ENCODE data around the gene ITGA2.

Gene ITGA2

DNA sequence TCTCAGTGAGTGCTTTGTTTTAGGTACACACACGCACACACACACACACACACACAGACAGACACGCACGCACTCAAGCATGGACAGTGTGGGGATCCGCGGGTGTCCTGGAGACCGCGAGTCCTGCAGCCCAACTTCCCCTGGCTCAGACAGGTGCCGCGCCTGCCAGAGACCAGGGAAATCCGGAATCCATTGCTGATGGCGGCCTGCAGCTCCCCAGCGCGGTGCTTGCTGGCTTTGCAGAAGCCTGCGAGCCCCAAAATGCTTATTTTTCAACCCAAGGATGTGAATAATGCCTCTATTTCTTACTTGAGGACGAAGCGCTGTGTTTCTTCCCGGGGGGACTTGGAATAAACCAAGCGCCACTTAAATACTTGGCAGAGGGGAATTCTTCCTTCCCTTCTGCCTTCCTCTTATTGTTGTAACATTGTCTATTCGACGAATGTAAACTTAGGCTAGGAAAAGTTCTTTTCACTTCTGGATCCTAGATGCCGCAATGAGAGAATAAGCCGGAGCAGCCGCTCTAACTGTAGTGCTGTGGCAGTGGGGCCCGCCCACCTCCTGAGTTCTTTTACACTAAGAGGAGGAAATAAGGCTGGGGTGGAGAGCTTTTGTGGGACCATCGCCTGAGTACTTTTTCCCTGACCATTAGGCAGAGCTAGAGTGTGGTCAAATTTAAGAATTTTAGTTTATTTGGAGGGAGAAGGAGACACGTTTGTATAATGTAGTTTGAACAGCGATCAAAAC, 802 bp downstream of the ITGA2 start:
- no peak for DNase-seq

DNA sequence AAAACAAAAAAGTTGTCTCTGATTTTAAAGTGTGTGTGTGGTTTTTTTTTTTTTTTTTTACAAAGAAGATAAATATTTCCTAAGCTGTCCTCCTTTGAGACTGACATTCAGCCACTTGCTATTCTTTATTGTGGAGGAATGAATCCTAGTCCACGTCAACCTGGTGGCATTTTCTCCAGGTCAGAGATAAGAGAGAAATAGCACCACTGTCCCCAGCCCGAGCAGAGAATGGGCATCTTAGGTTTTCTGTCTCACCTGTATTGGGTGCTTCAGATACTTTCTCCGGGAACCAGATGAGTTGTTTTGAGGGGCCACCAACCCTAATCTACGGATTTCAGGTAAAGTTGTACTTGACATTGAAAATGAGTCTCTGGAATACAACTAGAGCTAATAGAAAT, 1.4 kb downstream of the ITGA2 start:
- DNase-seq = no peak

DNA sequence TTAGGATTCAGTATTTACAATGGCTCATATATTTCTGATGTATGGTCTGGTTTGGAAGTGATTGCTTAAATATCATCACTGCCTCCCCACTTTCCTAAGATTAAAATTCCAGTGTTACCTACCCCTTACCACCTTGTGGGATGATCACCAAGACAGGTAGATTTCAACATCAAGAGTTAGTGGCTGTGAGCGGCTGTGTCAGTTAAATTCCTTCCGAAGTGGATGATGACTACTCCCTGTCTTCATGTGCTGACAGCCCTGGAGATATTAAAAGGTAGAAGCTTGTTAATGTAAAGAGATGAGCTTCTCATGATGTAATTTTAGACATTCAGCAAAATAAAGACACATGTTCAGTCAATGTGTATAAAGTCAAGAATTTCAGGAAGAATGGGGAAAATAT, 4.2 kb downstream of the ITGA2 start:
- no peak for DNase-seq

DNA sequence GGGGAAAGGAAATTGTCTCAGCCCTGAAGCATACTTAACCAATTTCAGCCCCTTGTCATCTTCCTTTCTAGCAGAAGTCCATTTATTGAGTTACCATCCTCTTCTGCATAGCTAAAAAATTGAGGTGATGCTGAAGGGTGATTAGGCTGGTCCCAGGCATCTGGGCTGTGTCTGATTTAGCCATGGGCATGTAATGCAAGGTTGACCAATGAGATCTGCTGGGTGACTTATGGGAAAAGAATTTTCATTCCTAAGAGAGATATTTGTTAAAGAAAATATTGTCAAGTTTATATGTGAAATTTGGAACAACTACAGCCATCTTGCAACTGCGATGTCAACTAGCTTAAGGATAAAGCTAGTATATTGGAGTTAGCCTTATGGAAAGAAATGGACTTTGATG, 5.1 kb downstream of the ITGA2 start:
- no peak for DNase-seq

DNA sequence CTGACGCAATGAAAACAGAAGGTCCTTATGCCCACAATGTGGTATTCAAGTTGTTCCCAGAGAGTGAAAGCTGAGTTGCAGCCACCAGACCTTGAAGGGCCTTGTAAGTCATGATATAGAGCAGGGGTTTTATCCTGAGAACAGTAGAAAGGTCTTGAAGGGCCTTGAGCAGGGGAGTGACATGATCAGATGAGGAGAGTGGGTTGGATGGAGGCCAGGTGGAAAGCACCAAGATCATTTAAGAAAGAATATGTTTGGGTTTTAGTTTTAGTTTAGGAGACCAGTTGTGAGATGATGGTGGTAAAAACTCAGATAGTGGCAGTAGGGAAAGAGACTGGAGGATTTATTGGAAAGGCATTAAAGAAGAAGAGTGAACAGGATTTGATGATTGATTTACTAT, 5.9 kb downstream of the ITGA2 start:
- no peak for DNase-seq

DNA sequence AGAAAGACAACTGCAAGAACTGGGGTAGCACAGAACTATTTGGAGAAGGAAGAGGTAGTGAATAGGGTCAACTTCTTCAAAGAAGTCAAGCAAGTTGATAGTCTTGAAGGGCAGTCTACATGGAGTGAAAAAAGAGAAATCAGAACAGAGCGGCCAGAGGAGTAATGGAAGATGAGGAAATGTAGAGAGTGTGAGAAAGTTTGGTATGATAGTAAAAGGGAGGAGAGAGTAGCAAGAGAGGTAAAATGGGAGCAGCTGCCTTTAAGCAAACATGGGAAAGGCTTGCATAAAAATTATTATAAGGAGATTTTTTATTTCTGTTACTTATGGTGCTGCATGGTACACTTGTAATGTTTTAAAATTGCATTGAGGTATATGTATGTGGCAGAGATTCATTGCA, 6.8 kb downstream of the ITGA2 start:
- DNase-seq = no peak

DNA sequence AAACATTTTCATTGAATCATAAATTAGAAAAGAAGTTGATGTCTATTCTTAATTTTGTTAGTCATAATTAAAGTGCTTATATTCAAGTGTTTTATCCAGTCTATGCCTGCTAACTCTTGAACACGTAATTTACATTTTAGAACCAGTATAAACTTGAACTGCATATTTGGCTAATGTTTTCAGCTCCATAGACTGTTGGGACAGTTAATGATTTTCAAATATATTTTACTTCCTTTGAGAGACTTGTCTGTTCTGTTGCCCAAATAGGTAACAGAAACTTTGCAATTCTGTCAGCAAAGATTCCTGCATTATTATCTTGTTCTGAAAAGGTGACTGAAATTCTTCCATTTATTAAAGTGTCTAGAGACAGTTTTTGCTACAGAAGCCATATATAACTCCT, 7.8 kb downstream of the ITGA2 start:
- no peak for DNase-seq

DNA sequence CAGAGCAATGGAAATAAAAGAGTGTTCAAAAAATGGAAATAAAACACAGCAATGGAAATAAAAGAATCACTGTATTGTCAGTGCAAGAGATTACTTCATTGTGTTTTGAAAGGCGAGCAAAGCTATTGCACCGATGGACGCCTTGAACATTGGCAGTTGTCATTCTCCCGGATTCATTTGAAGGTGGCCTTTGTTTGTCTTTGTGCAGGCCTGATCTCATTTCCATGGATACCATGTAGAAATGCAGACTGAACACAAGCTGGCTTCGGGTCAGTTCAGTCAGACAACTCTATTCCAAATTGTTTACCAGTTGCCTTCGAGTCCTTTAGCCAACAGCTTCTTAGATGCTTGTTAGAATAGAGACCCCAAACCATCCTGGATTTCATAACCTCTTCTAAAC, 8.3 kb downstream of the ITGA2 start:
- DNase-seq = no peak

DNA sequence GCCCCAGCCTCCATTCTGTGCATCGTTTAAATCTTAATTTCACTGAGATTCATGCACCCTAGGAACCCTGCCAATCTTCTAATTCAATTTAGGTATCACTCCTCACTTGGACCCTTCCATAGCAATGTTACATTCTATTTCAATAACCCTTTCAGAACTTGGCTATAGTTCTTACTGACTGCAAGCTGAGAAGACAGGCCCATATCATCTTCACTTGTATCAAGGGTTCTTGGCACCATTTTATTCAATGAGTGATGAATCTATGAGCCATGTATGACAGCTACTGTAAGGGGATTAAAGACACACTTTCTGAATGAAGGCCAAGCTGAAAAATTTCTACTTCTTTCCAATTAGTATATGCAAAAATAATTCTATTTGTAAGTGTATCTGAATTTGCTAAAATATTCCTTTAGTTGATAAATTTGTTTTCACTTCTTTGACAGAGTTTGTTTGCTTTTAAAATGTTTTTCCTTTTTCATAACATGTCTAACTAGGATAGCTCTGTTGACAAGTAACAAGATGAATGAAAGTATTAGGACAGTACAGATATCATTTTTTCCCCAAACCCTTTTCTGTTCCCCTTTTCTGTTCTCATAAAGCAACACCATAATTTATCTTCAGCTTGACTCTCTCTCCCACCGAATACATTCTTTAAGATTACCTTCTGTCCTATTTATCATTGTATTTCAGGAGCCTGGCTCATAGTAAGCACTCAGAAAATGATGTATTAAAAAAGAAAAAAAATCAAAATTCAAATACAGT, 9.6 kb downstream of the ITGA2 start:
- no peak for DNase-seq

DNA sequence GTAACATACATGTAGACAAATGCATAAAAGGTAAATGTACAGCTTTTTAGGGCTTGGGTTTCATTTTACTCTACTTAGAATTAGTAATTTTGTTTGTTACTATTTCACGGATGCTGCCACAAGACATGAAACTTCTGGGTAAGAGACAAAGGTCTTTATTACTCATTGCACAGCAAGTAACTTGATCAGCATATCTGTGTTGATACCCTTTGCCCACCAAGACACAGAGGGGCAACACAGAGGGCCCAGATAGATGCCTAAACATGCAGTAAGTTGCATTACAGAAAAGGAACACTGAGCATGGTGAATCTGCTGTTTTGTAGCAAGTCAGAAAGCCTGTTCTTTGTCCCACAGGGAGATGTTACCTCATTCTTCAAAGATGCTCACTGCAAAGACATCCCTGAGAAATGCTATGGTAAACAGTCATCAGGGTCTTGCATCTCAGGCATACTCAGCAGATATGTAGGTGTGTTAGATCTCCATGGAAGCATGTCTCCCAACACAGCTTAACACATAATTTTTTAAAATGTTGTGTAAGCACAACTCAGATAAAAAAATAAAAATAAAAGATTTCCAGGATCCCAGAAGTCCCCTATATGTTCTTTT, 10.3 kb downstream of the ITGA2 start:
- DNase-seq = no peak

DNA sequence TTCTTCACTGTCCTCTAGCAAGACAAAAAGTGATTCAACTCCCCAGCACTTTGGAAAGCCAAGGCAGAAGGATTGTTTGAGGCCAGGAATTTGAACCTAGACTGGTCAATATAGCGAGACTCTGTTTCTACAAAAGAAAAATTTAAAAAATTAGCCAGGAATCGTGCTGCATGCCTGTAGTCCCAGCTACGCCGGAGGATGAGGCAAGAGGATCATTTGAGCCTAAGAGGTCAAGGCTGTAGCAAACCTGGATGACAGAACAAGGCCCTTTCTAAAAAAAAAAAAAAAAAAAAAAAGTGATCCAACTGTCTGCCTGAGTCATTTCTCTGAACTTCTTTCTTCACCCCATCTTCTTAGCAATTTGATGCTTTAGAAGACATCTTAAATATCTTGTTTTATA, 12.4 kb downstream of the ITGA2 start:
- DNase-seq = no peak

DNA sequence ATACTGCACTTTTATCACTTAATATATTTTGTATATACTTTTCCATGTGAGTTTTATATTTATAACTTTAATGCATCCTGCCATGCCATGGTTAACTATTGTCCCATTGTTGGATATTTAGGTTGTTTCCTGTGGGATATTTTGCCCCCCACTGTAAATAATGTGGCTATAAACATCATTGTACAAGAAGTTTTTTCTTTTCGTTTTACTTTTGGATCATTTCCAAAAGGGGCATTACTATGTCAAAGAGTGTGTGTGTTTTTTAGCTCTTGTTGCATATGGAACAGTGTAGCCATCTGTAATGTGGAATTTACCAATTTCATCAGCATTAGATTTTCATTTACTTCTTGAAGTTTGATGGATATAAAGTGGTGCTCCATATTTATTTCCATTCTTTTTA, 13.3 kb downstream of the ITGA2 start:
- DNase-seq = no peak

DNA sequence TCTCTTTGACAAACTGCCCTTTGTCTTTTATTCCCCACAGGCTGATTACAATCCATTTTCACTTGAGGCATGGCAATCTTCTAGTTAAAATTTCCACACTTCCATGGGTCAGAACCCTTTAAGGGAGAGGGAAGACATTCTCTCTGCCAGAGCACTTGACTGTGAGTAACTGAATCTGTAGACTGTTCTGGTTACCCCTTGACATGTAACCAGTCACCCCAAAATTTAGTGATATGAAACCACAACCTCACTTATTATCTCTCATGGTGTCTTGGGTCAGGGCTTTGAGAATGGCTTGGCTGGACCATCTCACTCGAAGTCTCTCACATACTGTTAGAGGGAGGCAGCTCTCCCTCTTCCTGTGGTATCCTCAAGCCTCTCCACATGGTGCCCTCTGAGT, 14.0 kb downstream of the ITGA2 start:
- no peak for DNase-seq

DNA sequence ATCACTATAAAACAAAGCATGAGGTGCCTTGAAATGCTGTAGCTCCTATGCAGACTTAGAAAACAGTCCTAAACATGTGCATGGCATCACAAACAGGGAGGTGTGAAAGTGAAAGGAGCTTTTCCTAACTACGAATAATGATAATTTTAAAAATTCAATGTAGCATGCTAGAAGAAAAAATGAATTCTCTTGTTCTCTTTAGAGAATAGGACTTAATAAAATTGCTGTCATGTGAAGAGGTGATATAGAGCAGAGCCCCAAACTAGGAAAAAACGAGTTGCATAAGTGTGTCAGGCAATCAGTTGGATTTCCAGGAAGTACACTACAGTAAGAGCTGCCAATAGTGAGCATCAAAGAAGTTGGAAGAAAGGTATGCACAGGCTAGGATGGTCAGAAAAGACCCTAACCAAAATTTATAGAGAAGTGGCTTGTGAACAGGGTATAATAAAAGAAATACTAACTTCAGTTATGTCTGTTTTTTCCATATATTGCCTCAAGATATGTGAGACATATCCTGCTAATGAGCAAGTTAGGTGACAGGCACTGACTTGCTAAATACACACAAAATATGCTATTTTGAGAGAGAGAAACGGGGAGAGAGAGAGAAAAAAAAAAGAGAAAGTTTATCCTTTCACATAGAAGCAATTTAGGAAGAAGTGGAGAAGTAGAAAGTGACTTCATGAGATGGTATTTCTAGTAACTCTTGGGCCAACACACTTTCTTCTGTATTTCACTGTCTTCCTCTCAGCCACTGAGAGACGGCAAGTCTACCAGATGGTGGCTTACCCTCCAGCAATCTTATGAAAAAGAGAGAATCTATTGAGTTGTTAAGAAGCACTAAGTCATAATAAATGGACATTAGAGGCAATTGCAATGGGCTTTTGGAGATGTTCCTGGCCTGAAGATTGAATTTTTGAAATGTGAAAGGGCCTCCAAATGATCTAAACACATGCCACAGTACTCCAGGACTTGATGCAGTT, 18.0 kb downstream of the ITGA2 start:
- DNase-seq = no peak

DNA sequence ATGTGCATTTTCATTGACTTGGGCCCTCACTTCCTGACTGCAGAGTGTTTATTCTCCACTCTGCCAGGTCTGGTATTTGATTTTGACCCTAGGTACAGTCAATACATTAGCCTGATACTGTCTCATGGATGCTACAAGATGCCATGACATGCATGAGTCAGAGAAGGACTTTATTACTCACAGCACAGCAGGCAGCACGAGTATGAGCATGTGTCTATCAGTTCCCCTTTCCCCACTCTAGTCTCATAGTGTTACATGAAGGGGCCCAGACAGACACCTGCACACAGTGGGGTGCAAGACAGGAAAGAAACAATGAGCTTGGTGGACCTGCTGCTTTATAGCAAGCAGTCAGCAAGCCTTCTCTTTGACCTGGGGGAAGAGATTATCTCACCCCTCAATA, 19.6 kb downstream of the ITGA2 start:
- DNase-seq = no peak

DNA sequence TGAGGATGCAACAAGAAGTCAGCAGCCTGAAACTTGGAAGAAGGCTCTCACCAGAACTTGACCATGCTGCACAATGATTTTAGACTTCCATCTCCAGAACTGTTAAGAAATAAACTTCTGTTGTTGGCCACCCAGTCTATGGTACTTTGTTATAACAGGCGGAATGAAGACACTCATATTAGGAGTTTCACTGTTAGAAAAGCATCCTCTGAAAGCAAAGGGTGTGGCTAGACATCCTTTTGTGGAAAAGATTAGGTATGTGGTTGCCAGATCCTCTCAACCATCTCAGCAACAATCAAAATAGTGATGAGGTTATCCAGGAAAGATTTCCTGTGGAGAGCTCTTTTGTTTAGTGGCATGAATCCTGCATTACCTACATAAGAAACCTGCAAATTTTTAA, 20.7 kb downstream of the ITGA2 start:
- DNase-seq = no peak

DNA sequence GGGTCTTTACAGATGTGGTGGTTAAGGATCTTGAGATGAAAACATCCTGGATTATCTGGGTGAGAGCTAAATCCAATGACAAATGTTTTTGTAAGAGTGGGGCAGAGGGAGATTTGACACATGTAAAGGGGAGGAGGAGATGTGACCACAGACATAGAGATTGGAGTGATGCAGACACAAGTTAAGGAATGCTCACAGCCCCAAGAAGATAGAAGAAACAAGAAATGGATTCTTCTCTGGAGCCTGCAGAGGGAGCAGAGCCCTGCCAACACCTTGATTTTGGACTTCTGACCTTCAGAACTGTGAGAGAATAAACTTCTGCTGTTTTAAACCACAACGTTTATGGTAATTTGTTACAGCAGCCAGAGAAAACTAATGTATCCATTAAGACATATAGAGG, 21.7 kb downstream of the ITGA2 start:
- no peak for DNase-seq

DNA sequence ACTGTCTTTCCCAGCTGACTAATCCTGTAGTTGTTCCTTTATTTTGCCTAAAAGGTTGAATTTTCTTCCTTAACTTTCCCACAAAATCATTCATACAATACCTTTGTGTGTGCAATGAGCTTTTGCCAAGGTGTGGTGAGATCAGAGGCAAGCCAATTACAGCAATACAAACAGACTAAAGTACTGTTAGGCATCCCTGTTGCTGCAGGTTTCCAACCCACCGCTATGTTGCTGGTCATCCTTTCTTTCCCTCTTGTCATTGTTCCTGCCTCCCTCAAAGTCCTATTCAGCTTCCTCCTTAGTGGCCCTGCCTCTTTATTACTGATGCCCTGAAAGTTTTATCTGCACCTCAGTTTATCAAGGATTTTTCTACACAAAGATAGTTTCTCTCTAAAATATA, 22.1 kb downstream of the ITGA2 start:
- no peak for DNase-seq

DNA sequence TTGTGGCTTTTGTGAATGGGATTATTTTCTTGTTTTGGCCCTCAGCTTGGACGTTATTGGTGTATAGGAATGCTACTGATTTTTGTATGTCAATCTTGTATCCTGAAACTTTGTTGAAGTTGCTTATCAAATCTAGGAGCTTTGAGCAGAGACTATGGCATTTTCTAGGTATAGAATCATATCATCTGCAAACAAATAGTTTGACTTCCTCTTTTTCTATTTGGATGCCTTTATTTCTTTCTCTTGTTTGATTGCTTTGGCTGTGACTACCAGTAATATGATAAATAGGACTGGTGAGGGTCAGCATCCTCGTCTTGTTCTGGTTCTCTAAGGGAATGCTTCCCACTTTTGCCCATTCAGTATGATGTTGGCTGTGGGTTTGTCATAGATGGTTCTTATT, 24.7 kb downstream of the ITGA2 start:
- DNase-seq = no peak

DNA sequence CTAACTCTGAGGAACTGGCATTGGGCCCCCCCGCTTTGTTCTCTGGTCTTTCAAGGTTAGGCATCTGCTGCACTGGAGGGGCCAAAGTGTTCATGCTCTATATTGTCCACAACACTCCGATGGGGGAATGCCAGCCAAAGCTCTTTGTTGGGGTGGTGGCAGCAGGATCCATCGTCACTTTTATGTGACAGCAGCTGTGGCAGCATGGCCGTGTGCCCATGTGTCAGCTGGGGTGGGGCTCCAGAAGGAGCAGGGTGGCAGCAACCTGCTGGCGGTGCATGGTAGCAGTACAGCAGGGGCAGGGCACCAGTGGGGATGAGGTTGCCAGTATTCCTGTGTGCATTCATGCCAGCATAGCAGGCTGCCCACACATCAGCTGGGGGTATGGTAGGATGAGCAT, 28.2 kb downstream of the ITGA2 start:
- no peak for DNase-seq

DNA sequence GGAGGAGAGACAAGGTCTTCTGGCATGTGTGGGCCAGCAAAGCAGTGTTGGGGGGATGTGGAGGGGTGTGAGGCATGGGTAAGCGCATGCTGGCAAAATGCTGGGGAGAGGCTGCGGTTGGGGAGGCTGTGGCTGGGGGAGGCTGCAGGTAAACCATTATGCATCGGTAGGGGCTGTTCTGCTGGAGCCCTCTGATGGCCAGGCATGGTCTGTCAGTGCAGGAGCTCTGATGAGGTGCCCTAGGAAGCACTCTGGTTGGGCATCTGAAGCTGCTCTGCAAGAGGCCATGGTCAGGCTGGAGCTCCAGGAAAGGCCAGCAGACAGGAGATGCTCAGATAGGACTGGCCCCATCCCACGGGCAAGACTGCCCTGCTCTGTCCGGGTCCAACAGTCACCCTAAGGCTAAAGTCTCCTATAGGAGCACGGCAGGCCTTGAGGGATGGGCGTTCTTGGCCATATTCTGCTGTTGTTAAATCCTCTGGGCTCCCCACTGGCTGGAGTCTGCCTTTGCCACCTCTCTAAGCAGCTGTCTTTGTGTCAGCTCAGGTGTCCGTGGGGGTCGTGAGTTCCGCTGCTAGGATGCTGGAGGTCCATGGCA, 28.7 kb downstream of the ITGA2 start:
- DNase-seq = no peak

DNA sequence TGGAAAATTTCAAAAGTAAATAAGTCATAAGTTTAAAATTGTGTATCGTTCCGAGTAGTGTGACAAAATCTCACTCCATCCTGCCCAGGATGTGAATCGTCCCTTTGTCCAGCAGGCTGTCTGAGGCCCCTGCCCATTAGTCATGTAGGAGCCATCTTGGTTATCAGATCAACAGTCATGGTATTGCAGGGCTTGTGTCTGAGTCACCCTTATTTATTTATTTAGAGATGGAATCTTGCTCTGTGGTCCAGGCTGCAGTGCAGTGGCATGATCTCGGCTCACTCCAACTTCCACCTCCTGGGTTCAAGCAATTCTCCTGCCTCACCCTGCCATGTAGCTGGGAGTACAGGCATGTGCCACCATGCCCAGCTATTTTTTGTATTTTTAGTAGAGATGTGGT, 30.2 kb downstream of the ITGA2 start:
- DNase-seq = no peak

Measured in NCI-H2029 treated with DMSO at 0.1 percent for 48 hours (cell line).